Stimulated activated CD8-positive, alpha-beta memory T cell treated with anti-CD3 and anti-CD28 coated beads, Interleukin-15, amount 100 ng/mL, for 4 hours (primary cell): Measurements from ENCODE around the gene FAM43A.

ENCODE experiments used
- DNase-seq, 2 donors: peaks; one replicate each; pipeline ENCODE4 v3.0.0-alpha.2; 2020; ENCODE audit warnings: low read depth in 2 of 2

The FAM43A gene

GRCh38 chr3:194675680-194676079 lies 10.0 kb upstream of the FAM43A start:
- DNase-seq: no peak

GRCh38 chr3:194676471-194676870 lies 9.2 kb upstream of the FAM43A start:
- DNase-seq: no peak

GRCh38 chr3:194680888-194681615 lies 4.6 kb upstream of the FAM43A start:
- DNase-seq: no peak

- DNase-seq: no peak
These were observed 3.4 kb upstream of the FAM43A start for GRCh38 chr3:194682189-194682693.

GRCh38 chr3:194682694-194683310 lies 2.9 kb upstream of the FAM43A start:
- peak; percentile 21 to 57 for DNase-seq

- no peak for DNase-seq
These were observed 2.3 kb upstream of the FAM43A start for GRCh38 chr3:194683380-194683779.

GRCh38 chr3:194685065-194685717 lies 492 bp upstream of the FAM43A start:
- no peak for DNase-seq

- no peak for DNase-seq
These were observed 732 bp downstream of the FAM43A start for GRCh38 chr3:194686414-194686815.

GRCh38 chr3:194686816-194687637 lies 1.3 kb downstream of the FAM43A start:
- DNase-seq: peak in 1 of 2 donors; percentile 9

GRCh38 chr3:194687638-194688199 lies 2.0 kb downstream of the FAM43A start:
- peak; percentile 59 to 72 for DNase-seq

- DNase-seq: no peak
These were observed 2.6 kb downstream of the FAM43A start for GRCh38 chr3:194688200-194688740.

GRCh38 chr3:194688946-194689345 lies 3.3 kb downstream of the FAM43A start:
- no peak for DNase-seq

GRCh38 chr3:194689493-194689944 lies 3.8 kb downstream of the FAM43A start:
- peak in 1 of 2 donors; percentile 23 for DNase-seq

GRCh38 chr3:194690501-194691372 lies 5.1 kb downstream of the FAM43A start:
- no peak for DNase-seq

- no peak for DNase-seq
These were observed 6.0 kb downstream of the FAM43A start for GRCh38 chr3:194691481-194692283.

GRCh38 chr3:194696702-194697101 lies 11.0 kb downstream of the FAM43A start:
- DNase-seq: no peak

GRCh38 chr3:194702545-194702944 lies 16.9 kb downstream of the FAM43A start:
- no peak for DNase-seq

- DNase-seq: no peak
These were observed 19.5 kb downstream of the FAM43A start for GRCh38 chr3:194705227-194705626.

- no peak for DNase-seq
These were observed 20.1 kb downstream of the FAM43A start for GRCh38 chr3:194705761-194706160.
